ENCODE results near the gene HAUS7.

HAUS7 gene

GRCh38 chrX:153495903-153496589 lies 25.7 kb upstream of the HAUS7 start:
- no peaks in the 10 kb centered on the region for H3K9me3 ChIP-seq (replicated peaks in 1 of 2; ENCODE audit: control insufficient read depth in 2 of 2, insufficient read depth in 1 of 2, low read depth in 1 of 2, low read length in 2 of 2)
- WGBS, 2 donors (ENCODE audit: extremely low coverage in 2 of 2, insufficient read length in 2 of 2, insufficient replicate concordance in 1 of 2): no CpG with 5 or more reads among the region's 18 CpGs
- no peak overlapping the region for H2BK120ac ChIP-seq (ENCODE audit: low read depth, low read length)

GRCh38 chrX:153495362-153495751 lies 25.0 kb upstream of the HAUS7 start:
- H2BK120ac ChIP-seq (ENCODE audit: low read depth, low read length): no peak overlapping the region
- no CpG with 5 or more reads among the region's 17 CpGs for WGBS, 2 donors (ENCODE audit: extremely low coverage in 2 of 2, insufficient read length in 2 of 2, insufficient replicate concordance in 1 of 2)
- no peak overlapping the region for H4K91ac ChIP-seq (ENCODE audit: low read depth, low read length, poor library complexity)
- H2AK5ac ChIP-seq (ENCODE audit: low read depth, low read length): no peak overlapping the region
- H3K36me3 ChIP-seq (replicated peaks in 1 of 2; ENCODE audit: control insufficient read depth in 2 of 2, insufficient read depth in 2 of 2, low read length in 2 of 2): no peaks in the 10 kb centered on the region
- H3K79me1 ChIP-seq (ENCODE audit: low read depth, low read length): no peaks in the 10 kb centered on the region
- no peak overlapping the region for H2BK15ac ChIP-seq (ENCODE audit: low read length)
- H2BK5ac ChIP-seq (ENCODE audit: low read length): no peak overlapping the region
- DNase-seq (ENCODE audit: low spot score): no peak
- H3K9me3 ChIP-seq (replicated peaks in 1 of 2; ENCODE audit: control insufficient read depth in 2 of 2, insufficient read depth in 1 of 2, low read depth in 1 of 2, low read length in 2 of 2): no peaks in the 10 kb centered on the region
- H3K4me2 ChIP-seq (ENCODE audit: insufficient read depth, low read length, poor library complexity, severe bottlenecking): peak overlapping the region; percentile 23
- no peak overlapping the region for H3K4me3 ChIP-seq (ENCODE audit: low read length in 2 of 2)
- H3K4me1 ChIP-seq (ENCODE audit: control insufficient read depth in 2 of 2, insufficient read depth in 1 of 2, low read depth in 1 of 2, low read length in 2 of 2): peaks cover 10 to 13% of the 10 kb centered on the region in 2 donors
- no peak overlapping the region for H3K23ac ChIP-seq (ENCODE audit: low read depth, low read length, poor library complexity)
- peaks cover 0 to 22% (median 0%) of the 10 kb centered on the region in 3 experiments for H3K27me3 ChIP-seq (ENCODE audit: control insufficient read depth in 3 of 3, insufficient read depth in 3 of 3, low read depth in 1 of 3, low read length in 3 of 3)
- H2AFZ ChIP-seq (ENCODE audit: low read length): peak overlapping the region; percentile 83
- H3K4ac ChIP-seq (ENCODE audit: low read length): no peak overlapping the region
- H3K18ac ChIP-seq (ENCODE audit: low read length): peak overlapping the region; percentile 28
- no peak overlapping the region for H3K14ac ChIP-seq (ENCODE audit: low read length)
- peak overlapping the region; percentile 22 for H2BK12ac ChIP-seq (ENCODE audit: low read length)
- H4K8ac ChIP-seq (ENCODE audit: low read depth, low read length): no peak overlapping the region
- H3K9ac ChIP-seq (ENCODE audit: low read depth, low read length, poor library complexity): no peak overlapping the region
- no peak overlapping the region for H3K27ac ChIP-seq (replicated peaks; ENCODE audit: low read length)

More at GRCh38 chrX:153495903-153496589, 25.7 kb upstream of the HAUS7 start:
- no peak overlapping the region for H3K4ac ChIP-seq (ENCODE audit: low read length)
- H3K18ac ChIP-seq (ENCODE audit: low read length): peak overlapping the region; percentile 38
- H2AK5ac ChIP-seq (ENCODE audit: low read depth, low read length): peak overlapping the region; percentile 56
- H2BK5ac ChIP-seq (ENCODE audit: low read length): no peak overlapping the region
- no peak overlapping the region for H3K14ac ChIP-seq (ENCODE audit: low read length)
- H3K27me3 ChIP-seq (ENCODE audit: control insufficient read depth in 3 of 3, insufficient read depth in 3 of 3, low read depth in 1 of 3, low read length in 3 of 3): peaks cover 0 to 17% (median 0%) of the 10 kb centered on the region in 3 experiments
- H3K9ac ChIP-seq (ENCODE audit: low read depth, low read length, poor library complexity): no peak overlapping the region
- H3K4me2 ChIP-seq (ENCODE audit: insufficient read depth, low read length, poor library complexity, severe bottlenecking): no peak overlapping the region
- H4K91ac ChIP-seq (ENCODE audit: low read depth, low read length, poor library complexity): no peak overlapping the region
- no peak overlapping the region for H2BK15ac ChIP-seq (ENCODE audit: low read length)
- H2BK12ac ChIP-seq (ENCODE audit: low read length): no peak overlapping the region
- no peak overlapping the region for H3K4me3 ChIP-seq (ENCODE audit: low read length in 2 of 2)
- no peaks in the 10 kb centered on the region for H3K36me3 ChIP-seq (replicated peaks in 1 of 2; ENCODE audit: control insufficient read depth in 2 of 2, insufficient read depth in 2 of 2, low read length in 2 of 2)
- no peak overlapping the region for H4K8ac ChIP-seq (ENCODE audit: low read depth, low read length)
- no peak overlapping the region for H3K27ac ChIP-seq (replicated peaks; ENCODE audit: low read length)
- peak overlapping the region; percentile 61 for H2AFZ ChIP-seq (ENCODE audit: low read length)
- H3K79me1 ChIP-seq (ENCODE audit: low read depth, low read length): no peaks in the 10 kb centered on the region
- peaks cover 10 to 12% of the 10 kb centered on the region in 2 donors for H3K4me1 ChIP-seq (ENCODE audit: control insufficient read depth in 2 of 2, insufficient read depth in 1 of 2, low read depth in 1 of 2, low read length in 2 of 2)
- no peak overlapping the region for H3K23ac ChIP-seq (ENCODE audit: low read depth, low read length, poor library complexity)
- DNase-seq (ENCODE audit: low spot score): no peak

- Histone ChIP-seq H2BK15ac (ENCODE audit: low read length) (peak within 1 kb of the TSS; percentile 26), H2AK5ac (ENCODE audit: low read depth, low read length) (peak within 1 kb of the TSS; percentile 88), H2BK12ac (ENCODE audit: low read length) (peak within 1 kb of the TSS; percentile 22), H2AFZ (ENCODE audit: low read length) (peak within 1 kb of the TSS; percentile 83), H3K27ac (replicated peaks; ENCODE audit: low read length) (no peak within 1 kb of the TSS), H2BK5ac (ENCODE audit: low read length) (peak within 1 kb of the TSS; percentile 39), H3K4me1 (ENCODE audit: control insufficient read depth in 2 of 2, insufficient read depth in 1 of 2, low read depth in 1 of 2, low read length in 2 of 2) (peaks cover 10 to 13% of the 10 kb centered on the region in 2 donors), H3K18ac (ENCODE audit: low read length) (peak within 1 kb of the TSS; percentile 38), H3K9me3 (replicated peaks in 1 of 2; ENCODE audit: control insufficient read depth in 2 of 2, insufficient read depth in 1 of 2, low read depth in 1 of 2, low read length in 2 of 2) (no peaks in the 10 kb centered on the region), H3K27me3 (ENCODE audit: control insufficient read depth in 3 of 3, insufficient read depth in 3 of 3, low read depth in 1 of 3, low read length in 3 of 3) (peaks cover 0 to 22% (median 0%) of the 10 kb centered on the region in 3 experiments), H3K4me2 (ENCODE audit: insufficient read depth, low read length, poor library complexity, severe bottlenecking) (peak within 1 kb of the TSS; percentile 23), H3K36me3 (replicated peaks in 1 of 2; ENCODE audit: control insufficient read depth in 2 of 2, insufficient read depth in 2 of 2, low read length in 2 of 2) (no peaks in the 10 kb centered on the region), H3K23ac (ENCODE audit: low read depth, low read length, poor library complexity) (no peak within 1 kb of the TSS), H3K4ac (ENCODE audit: low read length) (no peak within 1 kb of the TSS), H4K8ac (ENCODE audit: low read depth, low read length) (no peak within 1 kb of the TSS), H2BK120ac (ENCODE audit: low read depth, low read length) (no peak within 1 kb of the TSS), H3K79me1 (ENCODE audit: low read depth, low read length) (no peaks in the 10 kb centered on the region), H3K4me3 (ENCODE audit: low read length in 2 of 2) (peak within 1 kb of the TSS in 1 of 2 donors; percentile 44), H3K14ac (ENCODE audit: low read length) (no peak within 1 kb of the TSS), H3K9ac (ENCODE audit: low read depth, low read length, poor library complexity) (peak within 1 kb of the TSS; percentile 81), H4K91ac (ENCODE audit: low read depth, low read length, poor library complexity) (peak within 1 kb of the TSS; percentile 30)
- DNase-seq (ENCODE audit: low spot score): no peak
- whole genome bisulfite sequencing, 2 donors (ENCODE audit: extremely low coverage in 2 of 2, insufficient read length in 2 of 2, insufficient replicate concordance in 1 of 2): no CpG with 5 or more reads among the region's 41 CpGs
Measured at GRCh38 chrX:153494541-153495361, 24.4 kb upstream of the HAUS7 start, which contains the start of gene BGN. Gene BGN, plus strand, starts transcription at chrX:153494980. Its CDS starts 9,652 bp downstream, at chrX:153504632.

DNA sequence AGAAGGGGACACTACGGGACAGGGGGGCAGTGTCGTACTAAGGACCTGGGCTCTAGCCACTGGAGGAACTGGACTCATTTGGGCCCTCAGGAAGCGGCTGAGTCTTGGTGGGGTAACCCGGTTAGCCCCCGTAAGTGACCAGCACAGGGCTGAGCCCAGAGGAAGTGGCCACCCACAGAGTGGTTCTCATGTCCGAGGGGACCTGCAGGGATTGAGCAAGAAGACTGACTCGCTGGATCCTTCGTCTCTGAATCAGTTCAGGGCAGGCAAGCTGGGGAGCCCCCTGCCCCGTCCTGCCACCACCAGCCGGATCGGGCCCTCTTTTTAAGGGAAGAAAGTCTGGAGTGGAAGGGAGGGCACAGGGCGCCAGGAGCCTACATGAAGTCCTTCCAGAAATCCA lies 23.7 kb upstream of the HAUS7 start:
- Histone ChIP-seq H2BK5ac (ENCODE audit: low read length) (peak overlapping the region; percentile 39), H3K4me2 (ENCODE audit: insufficient read depth, low read length, poor library complexity, severe bottlenecking) (no peak overlapping the region), H3K9ac (ENCODE audit: low read depth, low read length, poor library complexity) (no peak overlapping the region), H3K18ac (ENCODE audit: low read length) (no peak overlapping the region), H3K79me1 (ENCODE audit: low read depth, low read length) (no peaks in the 10 kb centered on the region), H4K8ac (ENCODE audit: low read depth, low read length) (no peak overlapping the region), H3K36me3 (replicated peaks in 1 of 2; ENCODE audit: control insufficient read depth in 2 of 2, insufficient read depth in 2 of 2, low read length in 2 of 2) (no peaks in the 10 kb centered on the region), H3K23ac (ENCODE audit: low read depth, low read length, poor library complexity) (no peak overlapping the region), H2BK120ac (ENCODE audit: low read depth, low read length) (no peak overlapping the region), H3K14ac (ENCODE audit: low read length) (no peak overlapping the region), H2AK5ac (ENCODE audit: low read depth, low read length) (peak overlapping the region; percentile 88), H3K4me1 (ENCODE audit: control insufficient read depth in 2 of 2, insufficient read depth in 1 of 2, low read depth in 1 of 2, low read length in 2 of 2) (peaks cover 10 to 13% of the 10 kb centered on the region in 2 donors), H3K27me3 (ENCODE audit: control insufficient read depth in 3 of 3, insufficient read depth in 3 of 3, low read depth in 1 of 3, low read length in 3 of 3) (peaks cover 0 to 24% (median 0%) of the 10 kb centered on the region in 3 experiments), H2BK12ac (ENCODE audit: low read length) (no peak overlapping the region), H3K27ac (replicated peaks; ENCODE audit: low read length) (no peak overlapping the region), H3K9me3 (replicated peaks in 1 of 2; ENCODE audit: control insufficient read depth in 2 of 2, insufficient read depth in 1 of 2, low read depth in 1 of 2, low read length in 2 of 2) (no peaks in the 10 kb centered on the region), H3K4me3 (ENCODE audit: low read length in 2 of 2) (no peak overlapping the region), H3K4ac (ENCODE audit: low read length) (no peak overlapping the region), H2AFZ (ENCODE audit: low read length) (no peak overlapping the region), H4K91ac (ENCODE audit: low read depth, low read length, poor library complexity) (peak overlapping the region; percentile 30), H2BK15ac (ENCODE audit: low read length) (peak overlapping the region; percentile 26)
- DNase-seq (ENCODE audit: low spot score): no peak
- WGBS, 2 donors (ENCODE audit: extremely low coverage in 2 of 2, insufficient read length in 2 of 2, insufficient replicate concordance in 1 of 2): no CpG with 5 or more reads among the region's 12 CpGs

Measured in neuronal stem cell (in vitro differentiated cells).